ENCODE results near the gene COL23A1. TPM values are rescaled to one million over a fixed set of nuclear protein-coding genes. Genes with fewer than 3 reads are reported as not detected.

COL23A1 gene
- total and polyA plus RNA-seq, 2 of the 8 experiments (the other 6 are each of a cell fraction or from before 2014, with no cell fraction given), result 3.1 to 4.7 TPM

GRCh38 chr5:178430186-178431062 is 159.8 kb downstream of the COL23A1 start (continued):
- no peak for TF ChIP-seq SUZ12 (IDR thresholded peaks at IDR 0.05; ENCODE audit: low read length)
- no peak for TF ChIP-seq NANOG (IDR thresholded peaks at IDR 0.05; ENCODE audit: insufficient read depth, low read depth, low read length, poor library complexity, severe bottlenecking)
- TF ChIP-seq TAF7 (optimal IDR thresholded peaks at IDR 0.05; ENCODE audit: borderline replicate concordance, low read depth, low read length), result no peak

All from H1 (cell line).